ENCODE data around the gene MAP3K10.

Gene MAP3K10

GRCh38 chr19:40234429-40235237 lies 43.4 kb downstream of the MAP3K10 start:
- no peak for DNase-seq

- no peak for DNase-seq
These were observed 44.2 kb downstream of the MAP3K10 start for GRCh38 chr19:40235238-40236025.

GRCh38 chr19:40236026-40236355 lies 44.8 kb downstream of the MAP3K10 start:
- DNase-seq: no peak

- DNase-seq: no peak
These were observed 45.1 kb downstream of the MAP3K10 start for GRCh38 chr19:40236366-40236765.

- no peak for DNase-seq
These were observed 46.6 kb downstream of the MAP3K10 start for GRCh38 chr19:40237791-40238190.

- DNase-seq: no peak
These were observed 47.5 kb downstream of the MAP3K10 start for GRCh38 chr19:40238775-40239174.

GRCh38 chr19:40239415-40240226 lies 48.4 kb downstream of the MAP3K10 start:
- DNase-seq: no peak

- no peak for DNase-seq
These were observed 49.1 kb downstream of the MAP3K10 start for GRCh38 chr19:40240332-40240731.

- DNase-seq: no peak
These were observed 50.0 kb downstream of the MAP3K10 start for GRCh38 chr19:40241125-40241808.

- DNase-seq: no peak
These were observed 50.7 kb downstream of the MAP3K10 start for GRCh38 chr19:40241809-40242384.

GRCh38 chr19:40242480-40242879 lies 51.3 kb downstream of the MAP3K10 start:
- DNase-seq: no peak

- DNase-seq: no peak
These were observed 52.0 kb downstream of the MAP3K10 start for GRCh38 chr19:40243181-40243580.

GRCh38 chr19:40244579-40245317 lies 53.5 kb downstream of the MAP3K10 start:
- no peak for DNase-seq

- DNase-seq: no peak
These were observed 54.4 kb downstream of the MAP3K10 start for GRCh38 chr19:40245506-40246128.

GRCh38 chr19:40246292-40247073 lies 55.3 kb downstream of the MAP3K10 start:
- no peak for DNase-seq

GRCh38 chr19:40247178-40247577 lies 56.0 kb downstream of the MAP3K10 start:
- no peak for DNase-seq

- no peak for DNase-seq
These were observed 56.6 kb downstream of the MAP3K10 start for GRCh38 chr19:40247735-40248262.

- DNase-seq: no peak
These were observed 58.0 kb downstream of the MAP3K10 start for GRCh38 chr19:40249201-40249600.

GRCh38 chr19:40249781-40250180 lies 58.6 kb downstream of the MAP3K10 start:
- no peak for DNase-seq

- DNase-seq: no peak
These were observed 60.0 kb downstream of the MAP3K10 start for GRCh38 chr19:40251244-40251643.

Data from hematopoietic multipotent progenitor cell treated with erythropoietin and hydrocortisone succinate and interleukin-3 and kit ligand, for 6 days (in vitro differentiated cells).